ENCODE data around the gene ECE1. TPM values are rescaled to one million over a fixed set of nuclear protein-coding genes. Genes with fewer than 3 reads are reported as not detected.

ECE1 gene
- total RNA-seq, 1 donor from 2014 or later = 37.2 TPM

- Mint-ChIP-seq H3K9me3 (no peaks in the 10 kb centered on the region), H3K27me3 (no peaks in the 10 kb centered on the region), H3K4me3 (no peak overlapping the region), H3K4me1 (ENCODE audit: unreplicated experiment) (peaks cover 12% of the 10 kb centered on the region), H3K36me3 (peaks cover 16% of the 10 kb centered on the region), H3K27ac (no peak overlapping the region)
- no peak for TF ChIP-seq CTCF (conservative IDR thresholded peaks at IDR 0.05)
- no peak for DNase-seq (ENCODE audit: extremely low spot score, unreplicated experiment)
Measured at GRCh38 chr1:21240706-21241105, 49.6 kb downstream of the ECE1 start.

GRCh38 chr1:21239221-21239620 is 51.0 kb downstream of the ECE1 start:
- H3K27me3 Mint-ChIP-seq = no peaks in the 10 kb centered on the region
- no peak for DNase-seq (ENCODE audit: extremely low spot score, unreplicated experiment)
- H3K36me3 Mint-ChIP-seq = peaks cover 13% of the 10 kb centered on the region
- H3K4me1 Mint-ChIP-seq (ENCODE audit: unreplicated experiment) = peaks cover 12% of the 10 kb centered on the region
- H3K9me3 Mint-ChIP-seq = no peaks in the 10 kb centered on the region
- no peak for TF ChIP-seq CTCF (conservative IDR thresholded peaks at IDR 0.05)
- H3K4me3 Mint-ChIP-seq = no peak overlapping the region
- H3K27ac Mint-ChIP-seq = no peak overlapping the region

- H3K9me3 Mint-ChIP-seq = no peaks in the 10 kb centered on the region
- H3K36me3 Mint-ChIP-seq = peaks cover 17% of the 10 kb centered on the region
- H3K4me3 Mint-ChIP-seq = no peak overlapping the region
- no peak for DNase-seq (ENCODE audit: extremely low spot score, unreplicated experiment)
- TF ChIP-seq CTCF (conservative IDR thresholded peaks at IDR 0.05) = no peak
- peaks cover 17% of the 10 kb centered on the region for H3K4me1 Mint-ChIP-seq (ENCODE audit: unreplicated experiment)
- no peak overlapping the region for H3K27ac Mint-ChIP-seq
- no peaks in the 10 kb centered on the region for H3K27me3 Mint-ChIP-seq
Measured at GRCh38 chr1:21238141-21238800, 52.0 kb downstream of the ECE1 start.

GRCh38 chr1:21237446-21238088 is 52.7 kb downstream of the ECE1 start:
- Mint-ChIP-seq H3K36me3 (peaks cover 18% of the 10 kb centered on the region), H3K4me1 (ENCODE audit: unreplicated experiment) (peaks cover 17% of the 10 kb centered on the region), H3K4me3 (no peak overlapping the region), H3K27me3 (no peaks in the 10 kb centered on the region), H3K27ac (no peak overlapping the region), H3K9me3 (no peaks in the 10 kb centered on the region)
- no peak for TF ChIP-seq CTCF (conservative IDR thresholded peaks at IDR 0.05)
- DNase-seq (ENCODE audit: extremely low spot score, unreplicated experiment) = no peak

- Mint-ChIP-seq H3K4me1 (ENCODE audit: unreplicated experiment) (peaks cover 15% of the 10 kb centered on the region), H3K4me3 (no peak overlapping the region), H3K27ac (no peak overlapping the region), H3K9me3 (no peaks in the 10 kb centered on the region), H3K36me3 (peaks cover 16% of the 10 kb centered on the region), H3K27me3 (no peaks in the 10 kb centered on the region)
- no peak for DNase-seq (ENCODE audit: extremely low spot score, unreplicated experiment)
- no peak for TF ChIP-seq CTCF (conservative IDR thresholded peaks at IDR 0.05)
Measured at GRCh38 chr1:21236178-21236577, 54.1 kb downstream of the ECE1 start.

All from type B pancreatic cell (in vitro differentiated cells).